HEK293T (cell line): Measurements from ENCODE around the gene FH.

ENCODE experiments used
- CTCF ChIA-PET: fragments of 350-600 bp; formaldehyde crosslinking; extraction: SDS; loops from one replicate; lab custom pipeline; 2021; ENCODE audit warnings: antibody characterized with exemption, inconsistent platforms; lab: Yijun Ruan, JAX
- POLR2A ChIA-PET: fragments of 350-600 bp; formaldehyde crosslinking; extraction: SDS; loops from one replicate; lab custom pipeline; 2020; ENCODE audit warnings: antibody characterized with exemption, inconsistent platforms; lab: Yijun Ruan, JAX
- DNase-seq: peaks from one replicate; pipeline ENCODE4 v3.0.0; 2012; ENCODE audit warnings: mixed read lengths; ENCODE audit errors: extremely low spot score
- ARNT ChIP-seq: fragments of 450-650 bp; IDR thresholded peaks from 2 replicates; pipeline ENCODE4 v1.6.1; 2017; ENCODE audit warnings: mild to moderate bottlenecking
- BHLHE40 ChIP-seq: fragments of 450-650 bp; IDR thresholded peaks from 2 replicates; pipeline ENCODE4 v1.6.1; 2016; ENCODE audit warnings: mild to moderate bottlenecking, moderate library complexity, borderline replicate concordance
- CTBP1 ChIP-seq: fragments of 450-650 bp; IDR thresholded peaks from 2 replicates; pipeline ENCODE4 v1.6.1; 2016; ENCODE audit warnings: borderline replicate concordance
- ELF4 ChIP-seq: fragments of 450-650 bp; IDR thresholded peaks from 2 replicates; pipeline ENCODE4 v1.6.1; 2017; ENCODE audit warnings: antibody characterized with exemption
- FOXA1 ChIP-seq: fragments of 450-650 bp; IDR thresholded peaks from 2 replicates; pipeline ENCODE4 v1.6.1; 2016; ENCODE audit warnings: mild to moderate bottlenecking
- FOXK2 ChIP-seq: fragments of 450-650 bp; IDR thresholded peaks from 2 replicates; pipeline ENCODE4 v1.6.1; 2016; ENCODE audit warnings: mild to moderate bottlenecking
- FOXM1 ChIP-seq: fragments of 450-650 bp; IDR thresholded peaks from 2 replicates; pipeline ENCODE4 v1.6.1; 2017; ENCODE audit warnings: mild to moderate bottlenecking, borderline replicate concordance
- HDGF ChIP-seq: fragments of 450-650 bp; IDR thresholded peaks from 2 replicates; pipeline ENCODE4 v1.6.1; 2017; ENCODE audit warnings: antibody characterized with exemption, borderline replicate concordance
- L3MBTL2 ChIP-seq: fragments of 450-650 bp; conservative IDR thresholded peaks from 2 replicates; pipeline ENCODE4 v1.6.1; 2016; ENCODE audit warnings: mild to moderate bottlenecking
- LEF1 ChIP-seq: fragments of 450-650 bp; IDR thresholded peaks from 2 replicates; pipeline ENCODE4 v1.6.1; 2017; ENCODE audit warnings: mild to moderate bottlenecking, borderline replicate concordance
- NFRKB ChIP-seq: fragments of 450-650 bp; IDR thresholded peaks from 2 replicates; pipeline ENCODE4 v1.6.1; 2016; ENCODE audit warnings: mild to moderate bottlenecking, moderate library complexity
- SP1 ChIP-seq: fragments of 450-650 bp; IDR thresholded peaks from 2 replicates; pipeline ENCODE4 v1.6.1; 2017
- SUZ12 ChIP-seq: fragments of 450-650 bp; IDR thresholded peaks from 2 replicates; pipeline ENCODE4 v1.6.1; 2016; ENCODE audit warnings: mild to moderate bottlenecking
- TARDBP ChIP-seq: fragments of 450-650 bp; IDR thresholded peaks from 2 replicates; pipeline ENCODE4 v1.6.1; 2016
- ZNF384 ChIP-seq: fragments of 450-650 bp; IDR thresholded peaks from 2 replicates; pipeline ENCODE4 v1.6.1; 2016
- TF ChIP-seq, protein P1 (sequence below): fragments of 450-650 bp; IDR thresholded peaks from 2 replicates; pipeline ENCODE4 v1.6.1; 2016

Gene FH

GRCh38 chr1:241533326-241534115, 14.0 kb upstream of the FH start:
- TF ChIP-seq SUZ12 (no peak), ZNF384 (no peak), FOXM1 (no peak), CTBP1 (no peak), BHLHE40 (no peak), TARDBP (no peak), LEF1 (no peak)
- TF ChIP-seq, protein P1, sequence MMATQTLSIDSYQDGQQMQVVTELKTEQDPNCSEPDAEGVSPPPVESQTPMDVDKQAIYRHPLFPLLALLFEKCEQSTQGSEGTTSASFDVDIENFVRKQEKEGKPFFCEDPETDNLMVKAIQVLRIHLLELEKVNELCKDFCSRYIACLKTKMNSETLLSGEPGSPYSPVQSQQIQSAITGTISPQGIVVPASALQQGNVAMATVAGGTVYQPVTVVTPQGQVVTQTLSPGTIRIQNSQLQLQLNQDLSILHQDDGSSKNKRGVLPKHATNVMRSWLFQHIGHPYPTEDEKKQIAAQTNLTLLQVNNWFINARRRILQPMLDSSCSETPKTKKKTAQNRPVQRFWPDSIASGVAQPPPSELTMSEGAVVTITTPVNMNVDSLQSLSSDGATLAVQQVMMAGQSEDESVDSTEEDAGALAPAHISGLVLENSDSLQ: no peak
- ChIA-PET POLR2A (no interaction called here), CTCF (no interaction called here)
- no peak for DNase-seq

- DNase-seq: no peak
- CTCF ChIA-PET: no interaction called here
- TF ChIP-seq ELF4 (no peak), LEF1 (no peak), HDGF (no peak), FOXK2 (no peak)
- TF ChIP-seq, protein P1: no peak
- POLR2A ChIA-PET: no interaction called here
Measured at GRCh38 chr1:241532864-241533263, 13.3 kb upstream of the FH start.

GRCh38 chr1:241532162-241532531, 12.6 kb upstream of the FH start, which contains the start of gene KMO:
Gene KMO (plus strand): TSS chr1:241532378. CDS start chr1:241532445, 67 bp downstream.
- POLR2A ChIA-PET: no interaction called here
- TF ChIP-seq, protein P1: 0 out of 2 replicates have a peak, but pooled peaks have one; percentile 8
- no peak for TF ChIP-seq ZNF384
- no peak for DNase-seq
- CTCF ChIA-PET: no interaction called here

GRCh38 chr1:241531195-241532161, 11.9 kb upstream of the FH start:
- TF ChIP-seq ARNT (no peak), LEF1 (no peak), FOXM1 (no peak), FOXA1 (no peak), CTBP1 (no peak), SP1 (no peak), ZNF384 (peak; percentile 63), NFRKB (no peak), L3MBTL2 (no peak), HDGF (no peak), SUZ12 (no peak), ELF4 (no peak), TARDBP (no peak)
- TF ChIP-seq, protein P1: peak; percentile 78
- ChIA-PET POLR2A (no interaction called here), CTCF (no interaction called here)
- DNase-seq: peak; percentile 20

- no peak for DNase-seq
- POLR2A ChIA-PET: no interaction called here
- CTCF ChIA-PET: no interaction called here
- TF ChIP-seq ZNF384: no peak
- TF ChIP-seq NFRKB: no peak
- no peak for TF ChIP-seq LEF1
Measured at GRCh38 chr1:241527146-241527545, 7.6 kb upstream of the FH start.

DNA sequence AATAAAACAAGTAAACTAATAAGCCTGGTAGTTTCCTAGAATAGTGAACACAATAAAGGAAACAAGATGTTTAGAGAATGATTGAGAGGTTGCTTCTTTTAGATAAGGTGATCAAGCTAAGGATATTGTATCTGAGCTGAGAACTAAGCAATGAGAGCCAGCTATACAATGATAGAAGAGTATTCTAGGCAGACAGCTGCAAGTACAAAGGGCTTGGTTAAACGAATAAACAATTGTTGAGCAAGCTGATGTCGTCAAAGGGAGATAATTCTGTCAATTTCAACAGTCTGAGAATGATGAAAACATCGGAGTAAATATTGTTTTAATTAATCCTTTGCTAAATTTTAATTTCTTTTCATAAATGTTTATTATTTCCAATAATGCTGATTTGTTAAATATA, 5.5 kb upstream of the FH start:
- TF ChIP-seq FOXK2: no peak
- TF ChIP-seq, protein P1: no peak
- no peak for TF ChIP-seq L3MBTL2
- TF ChIP-seq CTBP1: no peak
- no peak for TF ChIP-seq LEF1
- no peak for TF ChIP-seq ELF4
- no peak for TF ChIP-seq SUZ12
- TF ChIP-seq ARNT: no peak
- no peak for TF ChIP-seq HDGF
- TF ChIP-seq NFRKB: no peak
- TF ChIP-seq FOXM1: no peak
- no peak for TF ChIP-seq BHLHE40
- no peak for TF ChIP-seq TARDBP
- no peak for TF ChIP-seq ZNF384
- no peak for TF ChIP-seq FOXA1
- no peak for TF ChIP-seq SP1
- DNase-seq: no peak
- POLR2A ChIA-PET: no interaction called here
- CTCF ChIA-PET: no interaction called here
